Tibial artery (tissue), 4 donors: Measurements from ENCODE around the gene TIPIN.
"Not testable (repeated sequence)": the region's sequence is repeated elsewhere in the genome, so short reads cannot be mapped to it uniquely, and the experiment has no call there.

Source experiments
- DNase-seq, 2 donors: peaks; one replicate each; pipeline ENCODE4 v3.0.0-alpha.2; 2019
- H3K27ac ChIP-seq, 2 donors: fragments of 200-600 bp; sonication (generic) in 1 of 2; 1 replicate in 1 of 2; 2 replicates in 1 of 2; pipeline ENCODE4 v1.5.1; 2018 to 2019; ENCODE audit warnings: mild to moderate bottlenecking in 1 of 2
- H3K27me3 ChIP-seq, 2 donors: fragments of 200-600 bp; sonication (generic) in 1 of 2; one replicate each; pipeline versions ENCODE4 v1.5.1 to v1.6.0; 2016 to 2019
- H3K36me3 ChIP-seq, 3 donors: fragments of 200-600 bp; sonication (generic) in 2 of 3; one replicate each; pipeline ENCODE4 v1.5.1; 2016 to 2019; ENCODE audit warnings: mild to moderate bottlenecking in 2 of 3
- H3K4me1 ChIP-seq, 4 donors: fragments of 200-600 bp; sonication (generic) in 2 of 4; 1 replicate in 3 of 4; 2 replicates in 1 of 4; pipeline ENCODE4 v1.5.1; 2016 to 2019
- H3K4me3 ChIP-seq, 2 donors: fragments of 200-600 bp; sonication (generic) in 1 of 2; 1 replicate in 1 of 2; 2 replicates in 1 of 2; pipeline ENCODE4 v1.5.1; 2018 to 2019; ENCODE audit warnings: mild to moderate bottlenecking in 2 of 2
- H3K9me3 ChIP-seq, 3 donors: fragments of 200-600 bp; sonication (generic) in 1 of 3; one replicate each; pipeline ENCODE4 v1.5.1; 2016 to 2019
- CTCF ChIP-seq, 2 experiments: fragments of 200-600 bp in 1 of 2; fragments of 450-650 bp in 1 of 2; IDR thresholded peaks; one replicate each; pipeline ENCODE4 v1.5.1; 2017 to 2019; ENCODE audit warnings: antibody characterized with exemption in 2 of 2, mild to moderate bottlenecking in 1 of 2, moderate library complexity in 1 of 2
- intact Hi-C: fragments of 100-400 bp; cut with DNase I; formaldehyde crosslinking; loops from one replicate; pipeline ENCODE4 v1.15.0; 2023; ENCODE audit warnings: low total_unique reads

The TIPIN gene

GRCh38 chr15:66378814-66379430 lies 22.4 kb upstream of the TIPIN start:
- no peaks in the 10 kb centered on the region for H3K4me1 ChIP-seq
- H3K36me3 ChIP-seq = no peaks in the 10 kb centered on the region
- intact Hi-C loops = no loop called here
- peaks cover 0 to 9% (median 0%) of the 10 kb centered on the region in 3 donors for H3K9me3 ChIP-seq
- H3K27me3 ChIP-seq = no peaks in the 10 kb centered on the region
- H3K4me3 ChIP-seq = no peak overlapping the region
- DNase-seq = no peak
- H3K27ac ChIP-seq = no peak overlapping the region
- no peak for TF ChIP-seq CTCF (IDR thresholded peaks at IDR 0.05)

GRCh38 chr15:66374179-66374578 lies 17.7 kb upstream of the TIPIN start:
- Histone ChIP-seq H3K27ac (no peak overlapping the region), H3K36me3 (no peaks in the 10 kb centered on the region), H3K9me3 (peaks cover 0 to 9% (median 0%) of the 10 kb centered on the region in 3 donors), H3K4me1 (peaks cover 0 to 7% (median 0%) of the 10 kb centered on the region in 4 donors), H3K4me3 (no peak overlapping the region), H3K27me3 (no peaks in the 10 kb centered on the region)
- no peak for DNase-seq
- no peak for TF ChIP-seq CTCF (IDR thresholded peaks at IDR 0.05)
- intact Hi-C loops = no loop called here

- intact Hi-C loops = no loop called here
These were observed 13.5 kb upstream of the TIPIN start for GRCh38 chr15:66369773-66370651.

GRCh38 chr15:66364944-66365528 lies 8.6 kb upstream of the TIPIN start:
- no peak for TF ChIP-seq CTCF (IDR thresholded peaks at IDR 0.05)
- Histone ChIP-seq H3K9me3 (no peaks in the 10 kb centered on the region), H3K27ac (no peak overlapping the region), H3K36me3 (no peaks in the 10 kb centered on the region), H3K4me1 (peaks cover 0 to 8% (median 2%) of the 10 kb centered on the region in 4 donors), H3K27me3 (no peaks in the 10 kb centered on the region), H3K4me3 (no peak overlapping the region)
- no peak for DNase-seq
- intact Hi-C loops = no loop called here

More at GRCh38 chr15:66369773-66370651, 13.5 kb upstream of the TIPIN start:
- Histone ChIP-seq H3K27me3 (no peaks in the 10 kb centered on the region), H3K4me1 (peaks cover 0 to 8% (median 3%) of the 10 kb centered on the region in 4 donors), H3K36me3 (no peaks in the 10 kb centered on the region), H3K9me3 (peaks cover 0 to 9% (median 0%) of the 10 kb centered on the region in 3 donors), H3K4me3 (peak overlapping the region; percentile 3 to 37), H3K27ac (no peak overlapping the region)
- no peak for TF ChIP-seq CTCF (IDR thresholded peaks at IDR 0.05)
- no peak for DNase-seq

- intact Hi-C loops = no loop called here
- H3K27me3 ChIP-seq = no peaks in the 10 kb centered on the region
- H3K4me3 ChIP-seq = no peak overlapping the region
- no peak for TF ChIP-seq CTCF (IDR thresholded peaks at IDR 0.05)
- no peak overlapping the region for H3K27ac ChIP-seq
- no peak for DNase-seq
- H3K4me1 ChIP-seq = peaks cover 0 to 6% (median 0%) of the 10 kb centered on the region in 4 donors
- H3K36me3 ChIP-seq = no peaks in the 10 kb centered on the region
- H3K9me3 ChIP-seq = no peaks in the 10 kb centered on the region
These were observed 6.3 kb upstream of the TIPIN start for GRCh38 chr15:66362776-66363175.

GRCh38 chr15:66361745-66362460 lies 5.4 kb upstream of the TIPIN start:
- H3K4me3 ChIP-seq, H3K27me3 ChIP-seq, H3K36me3 ChIP-seq, H3K9me3 ChIP-seq, intact Hi-C loops, H3K4me1 ChIP-seq, DNase-seq, H3K27ac ChIP-seq: not testable (repeated sequence)
